Gastroesophageal sphincter (tissue), 3 donors: ENCODE measurements around the gene EXOC6B.

Source experiments
- CTCF ChIP-seq, 4 experiments: fragments of 200-600 bp in 2 of 4; fragments of 450-650 bp in 2 of 4; sonication (generic) in 1 of 4; IDR thresholded peaks; one replicate each; pipeline ENCODE4 v1.5.1; 2017 to 2019; ENCODE audit warnings: antibody characterized with exemption in 4 of 4, mild to moderate bottlenecking in 2 of 4, moderate library complexity in 2 of 4
- EP300 ChIP-seq: sonication (generic); formaldehyde crosslinking; IDR thresholded peaks from one replicate; pipeline ENCODE4 v1.6.1; 2017; ENCODE audit warnings: antibody characterized with exemption, mild to moderate bottlenecking
- POLR2A ChIP-seq, 2 donors: fragments of 450-650 bp; IDR thresholded peaks; one replicate each; pipeline ENCODE4 v1.6.1; 2017; ENCODE audit warnings: antibody characterized with exemption in 2 of 2, mild to moderate bottlenecking in 2 of 2, moderate library complexity in 1 of 2
- POLR2AphosphoS5 ChIP-seq: sonication (generic); formaldehyde crosslinking; IDR thresholded peaks from one replicate; pipeline ENCODE4 v1.6.1; 2017; ENCODE audit warnings: antibody characterized with exemption

DNA sequence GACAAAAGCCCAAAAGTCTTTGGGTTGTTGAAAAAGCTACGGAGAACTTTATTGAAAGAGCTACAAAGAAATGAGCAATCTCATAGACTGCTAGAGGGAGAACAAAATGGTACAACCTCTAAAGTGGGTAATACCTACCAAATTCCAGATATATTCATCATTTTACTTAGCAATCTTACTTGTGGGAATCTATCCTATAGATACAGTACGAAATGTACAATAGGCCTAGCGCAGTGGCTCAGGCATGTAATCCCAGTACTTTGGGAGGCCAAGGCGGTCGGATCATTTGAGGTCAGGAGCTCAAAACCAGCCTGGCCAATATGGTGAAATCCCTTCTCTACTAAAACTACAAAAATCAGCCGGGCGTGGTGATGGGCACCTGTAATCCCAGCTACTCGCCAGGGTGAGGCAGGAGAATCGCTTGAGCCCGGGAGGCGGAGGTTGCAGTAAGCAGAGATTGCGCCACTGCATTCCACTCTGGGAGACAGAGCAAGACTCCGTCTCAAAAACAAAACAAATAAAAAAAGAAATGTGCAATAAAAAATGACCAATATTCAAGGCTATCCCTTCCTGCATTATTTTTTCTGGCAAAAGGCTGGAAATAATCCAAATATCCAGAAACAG is 10.1 kb downstream of the EXOC6B start:
- no peak for TF ChIP-seq CTCF (IDR thresholded peaks at IDR 0.05)
- no peak for TF ChIP-seq POLR2A (IDR thresholded peaks at IDR 0.05)
- TF ChIP-seq POLR2AphosphoS5: no peak
- TF ChIP-seq EP300: no peak
